Measurements from ENCODE around the gene WDR45B. TPM values are rescaled to one million over a fixed set of nuclear protein-coding genes. Genes with fewer than 3 reads are reported as not detected.

WDR45B gene
- total RNA-seq, 1 donor, result 47.0 TPM

DNA sequence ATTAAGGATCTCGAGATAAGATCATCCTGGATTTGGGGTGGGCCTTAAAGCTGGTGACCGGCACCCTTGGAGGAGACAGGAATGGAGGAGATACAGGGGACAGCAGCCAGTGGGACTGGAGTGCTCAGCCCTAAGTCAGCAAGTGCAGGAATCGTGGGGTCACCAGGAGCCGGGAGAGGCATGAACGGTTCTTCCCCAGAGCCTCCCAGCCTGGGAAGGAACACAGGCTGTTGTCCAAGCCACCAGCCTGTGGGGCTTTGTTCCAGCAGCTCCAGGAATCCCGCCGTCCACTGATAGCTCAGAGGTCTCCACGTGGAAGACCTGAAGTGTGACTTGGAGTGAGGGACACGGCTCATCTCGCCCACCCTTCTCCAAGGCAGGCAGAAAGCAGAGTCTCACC is 2.5 kb upstream of the WDR45B start:
- no peak overlapping the region for H3K4me3 ChIP-seq (ENCODE audit: low read depth, low read length)
- DNase-seq (ENCODE audit: low read depth), result no peak
- no peak for TF ChIP-seq CTCF (IDR thresholded peaks at IDR 0.05; ENCODE audit: insufficient read depth, low read length)

GRCh38 chr17:82649501-82650261 is 1.4 kb upstream of the WDR45B start:
- no peak overlapping the region for H3K4me3 ChIP-seq (ENCODE audit: low read depth, low read length)
- DNase-seq (ENCODE audit: low read depth), result no peak
- no peak for TF ChIP-seq CTCF (IDR thresholded peaks at IDR 0.05; ENCODE audit: insufficient read depth, low read length)

- peak overlapping the region; percentile 69 for H3K4me3 ChIP-seq (ENCODE audit: low read depth, low read length)
- TF ChIP-seq CTCF (IDR thresholded peaks at IDR 0.05; ENCODE audit: insufficient read depth, low read length), result no peak
- no peak for DNase-seq (ENCODE audit: low read depth)
Measured at GRCh38 chr17:82648742-82649331, 593 bp upstream of the WDR45B start.

DNA sequence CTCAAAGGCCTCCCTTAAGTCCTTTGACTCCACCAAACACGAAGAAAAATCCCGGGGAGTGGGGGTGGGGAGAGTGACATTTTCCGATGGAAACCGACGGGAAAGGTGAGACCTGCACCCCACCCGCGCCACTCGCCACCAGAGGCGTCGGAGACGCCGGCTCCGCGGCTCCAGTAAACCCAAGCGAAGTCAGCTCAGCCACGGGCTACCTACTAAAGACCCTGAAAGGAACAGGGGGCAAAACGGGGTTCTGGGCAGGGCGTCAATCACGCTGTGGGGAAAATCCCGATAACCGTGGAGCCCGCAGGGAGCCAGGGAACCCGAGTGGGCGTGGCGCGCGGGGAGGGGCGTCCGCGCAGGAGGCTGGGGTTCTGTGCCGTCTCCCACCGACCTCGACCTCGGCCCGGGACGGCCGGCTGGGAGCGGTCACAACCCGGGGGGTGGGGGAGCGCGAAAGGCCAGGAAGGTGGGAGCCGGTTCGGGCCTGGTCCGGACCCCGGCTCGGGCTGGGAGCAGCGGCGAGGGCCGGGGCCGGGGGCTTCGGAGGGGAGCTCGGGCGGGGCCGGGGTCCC is 565 bp downstream of the WDR45B start:
- H3K4me3 ChIP-seq (ENCODE audit: low read depth, low read length), result peak overlapping the region; percentile 86
- TF ChIP-seq CTCF (IDR thresholded peaks at IDR 0.05; ENCODE audit: insufficient read depth, low read length), result peak; percentile 26
- DNase-seq (ENCODE audit: low read depth), result no peak

DNA sequence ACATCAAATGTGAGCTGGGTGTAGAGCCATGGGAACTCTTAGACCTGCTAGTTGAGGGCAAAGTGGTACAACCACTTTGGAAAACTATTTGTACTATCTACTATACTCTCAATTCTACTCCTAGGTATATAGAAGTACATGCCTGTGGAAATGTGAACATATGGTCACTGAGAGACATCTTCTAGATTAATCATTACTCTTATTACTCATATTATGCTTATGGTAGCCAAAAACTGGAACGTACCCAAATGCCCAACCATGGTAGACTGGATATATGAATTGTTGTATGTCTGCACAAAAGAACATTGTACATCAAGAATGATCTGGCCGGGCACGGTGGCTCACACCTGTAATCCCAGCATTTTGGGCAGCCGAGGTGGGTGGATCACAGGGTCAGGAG is 2.7 kb downstream of the WDR45B start:
- TF ChIP-seq CTCF (IDR thresholded peaks at IDR 0.05; ENCODE audit: insufficient read depth, low read length), result no peak
- no peak for DNase-seq (ENCODE audit: low read depth)
- H3K4me3 ChIP-seq (ENCODE audit: low read depth, low read length), result no peak overlapping the region

DNA sequence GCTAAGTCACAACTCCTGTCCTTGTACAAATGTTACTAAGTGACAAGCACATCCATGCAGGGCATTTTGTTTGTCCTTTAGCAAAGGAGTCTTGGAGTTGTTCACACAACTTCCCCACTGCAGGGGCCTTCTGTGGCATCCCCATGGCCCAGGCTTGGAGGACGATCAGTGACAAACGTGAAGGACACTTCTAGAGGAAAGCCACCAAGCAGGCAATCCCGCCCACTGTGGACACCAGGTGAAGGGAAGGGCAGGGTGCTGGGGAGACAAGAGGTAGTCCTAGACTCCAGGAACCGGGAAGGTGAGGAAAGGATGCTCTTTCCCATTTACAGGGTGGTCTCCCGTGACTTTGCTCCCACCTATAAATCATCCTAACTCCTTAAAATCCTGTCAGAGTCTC is 4.1 kb downstream of the WDR45B start:
- no peak for DNase-seq (ENCODE audit: low read depth)
- TF ChIP-seq CTCF (IDR thresholded peaks at IDR 0.05; ENCODE audit: insufficient read depth, low read length), result no peak
- no peak overlapping the region for H3K4me3 ChIP-seq (ENCODE audit: low read depth, low read length)

All from fibroblast of the aortic adventitia (primary cell).